ENCODE results near the gene SRP9. TPM values are rescaled to one million over a fixed set of nuclear protein-coding genes. Genes with fewer than 3 reads are reported as not detected.
A peak's percentile ranks its signal among the peaks of the same experiment; 100 is the strongest.

The SRP9 gene, protein sequence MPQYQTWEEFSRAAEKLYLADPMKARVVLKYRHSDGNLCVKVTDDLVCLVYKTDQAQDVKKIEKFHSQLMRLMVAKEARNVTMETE
- total RNA-seq (100 to 1,000 TPM; 339 TPM), polyA plus RNA-seq (293 TPM)

DNA sequence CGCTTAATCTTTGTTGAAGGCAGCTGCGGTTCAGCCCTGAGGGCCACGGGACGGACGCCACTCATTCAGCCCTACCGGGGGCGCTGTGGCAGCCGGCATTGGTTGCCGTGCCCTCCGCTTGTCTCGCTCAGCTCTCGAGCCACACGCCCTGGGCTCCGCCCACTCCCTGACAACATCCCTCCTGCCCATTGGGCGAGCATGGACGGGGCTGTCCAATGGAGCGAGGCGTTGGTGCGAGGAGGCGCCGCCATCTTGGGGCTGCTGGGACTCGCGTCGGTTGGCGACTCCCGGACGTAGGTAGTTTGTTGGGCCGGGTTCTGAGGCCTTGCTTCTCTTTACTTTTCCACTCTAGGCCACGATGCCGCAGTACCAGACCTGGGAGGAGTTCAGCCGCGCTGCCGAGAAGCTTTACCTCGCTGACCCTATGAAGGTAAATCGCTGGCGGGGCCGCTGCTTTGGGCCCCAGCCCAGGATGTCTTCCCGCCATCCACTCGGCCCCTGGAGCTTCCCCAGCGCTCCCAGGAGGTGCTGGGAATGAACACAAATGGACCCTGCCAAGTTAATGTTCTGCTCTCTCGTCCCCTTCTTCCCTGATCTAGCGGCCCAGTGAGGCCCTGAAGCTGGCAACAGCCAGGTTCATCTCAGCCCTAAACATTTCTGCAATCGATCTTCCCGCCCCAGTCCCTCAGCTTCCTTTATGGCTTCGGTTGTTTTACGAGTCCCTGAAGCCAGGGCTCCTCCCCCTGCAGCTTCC, at the start of gene SRP9:
TSS of gene SRP9 (plus strand) at position 244 of the 754 bp plus-strand sequence. CDS start at position 359, 115 bp downstream.
- Histone ChIP-seq H3K36me3 (ENCODE audit: insufficient read depth, low read length) (no peaks in the 10 kb centered on the region), H3K9me3 (ENCODE audit: low read length) (no peaks in the 10 kb centered on the region), H3K4me3 (ENCODE audit: low read length) (peak within 1 kb of the TSS; percentile 95), H3K27ac (ENCODE audit: low read depth, low read length) (peak within 1 kb of the TSS; percentile 99), H3K27me3 (ENCODE audit: insufficient read depth, low read length, poor library complexity, severe bottlenecking) (no peaks in the 10 kb centered on the region), H3K4me1 (ENCODE audit: insufficient read depth, low read length) (peaks cover 50% of the 10 kb centered on the region)
- no peak within 1 kb of the TSS for H3K4me3 Mint-ChIP-seq
- peaks cover 34 to 49% (median 35%) of the 10 kb centered on the region in 3 donors for H3K4me1 Mint-ChIP-seq
- no peaks in the 10 kb centered on the region for H3K27me3 Mint-ChIP-seq
- CTCF ChIA-PET = interaction anchor here (0.6 to 3.1 kb wide), 38 partner anchors 9 to 631 kb away, joined by 3 to 23 read pairs (median 4); partner anchors contain the start of genes EPHX1, LEFTY1, PARP1 and PYCR2
- peak; percentile 98 to 99 (median 99) for DNase-seq
- H3K27ac Mint-ChIP-seq = no peak within 1 kb of the TSS
- POLR2A ChIA-PET = interaction anchor here (0.7 to 3.4 kb wide), 22 partner anchors 9 to 349 kb away, joined by 3 to 32 read pairs (median 4); partner anchors contain the start of genes H3-3A, LBR, PYCR2 and SDE2
- H3K9me3 Mint-ChIP-seq = no peaks in the 10 kb centered on the region
- peaks cover 0 to 28% (median 2%) of the 10 kb centered on the region in 3 donors for H3K36me3 Mint-ChIP-seq

- Mint-ChIP-seq H3K4me3 (no peak overlapping the region), H3K27me3 (peaks cover 2 to 4% of the 10 kb centered on the region in 2 donors), H3K4me1 (no peaks in the 10 kb centered on the region), H3K36me3 (no peaks in the 10 kb centered on the region), H3K27ac (no peak overlapping the region), H3K9me3 (no peaks in the 10 kb centered on the region)
- no peak overlapping the region for H3K4me3 ChIP-seq (ENCODE audit: low read length)
- H3K36me3 ChIP-seq (ENCODE audit: insufficient read depth, low read length) = no peaks in the 10 kb centered on the region
- no peaks in the 10 kb centered on the region for H3K9me3 ChIP-seq (ENCODE audit: low read length)
- CTCF ChIA-PET = no interaction called here
- no peak overlapping the region for H3K27ac ChIP-seq (ENCODE audit: low read depth, low read length)
- H3K27me3 ChIP-seq (ENCODE audit: insufficient read depth, low read length, poor library complexity, severe bottlenecking) = no peaks in the 10 kb centered on the region
- H3K4me1 ChIP-seq (ENCODE audit: insufficient read depth, low read length) = no peaks in the 10 kb centered on the region
- no peak for DNase-seq
- POLR2A ChIA-PET = no interaction called here
These were observed 46.1 kb upstream of the SRP9 start for GRCh38 chr1:225731491-225731890.

DNA sequence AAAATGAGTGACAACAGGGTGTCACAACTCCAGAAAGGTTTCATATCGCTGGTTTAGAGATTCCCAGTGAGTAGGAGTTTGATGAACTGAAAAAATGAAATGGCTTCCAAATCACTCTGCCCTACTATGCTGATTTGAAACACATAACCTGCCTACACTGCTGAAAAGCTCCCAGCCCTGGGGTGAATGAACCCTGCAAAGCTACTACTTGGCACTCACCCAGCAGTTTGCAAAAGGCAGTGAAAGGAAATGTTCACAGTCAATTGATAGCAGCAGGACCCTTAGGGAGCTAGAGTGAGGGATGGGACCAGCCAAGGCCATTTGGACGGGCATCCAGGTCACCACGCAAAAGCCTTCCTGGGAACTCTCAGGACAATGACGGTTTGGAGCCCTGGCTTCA, 44.4 kb upstream of the SRP9 start:
- CTCF ChIA-PET = no interaction called here

DNA sequence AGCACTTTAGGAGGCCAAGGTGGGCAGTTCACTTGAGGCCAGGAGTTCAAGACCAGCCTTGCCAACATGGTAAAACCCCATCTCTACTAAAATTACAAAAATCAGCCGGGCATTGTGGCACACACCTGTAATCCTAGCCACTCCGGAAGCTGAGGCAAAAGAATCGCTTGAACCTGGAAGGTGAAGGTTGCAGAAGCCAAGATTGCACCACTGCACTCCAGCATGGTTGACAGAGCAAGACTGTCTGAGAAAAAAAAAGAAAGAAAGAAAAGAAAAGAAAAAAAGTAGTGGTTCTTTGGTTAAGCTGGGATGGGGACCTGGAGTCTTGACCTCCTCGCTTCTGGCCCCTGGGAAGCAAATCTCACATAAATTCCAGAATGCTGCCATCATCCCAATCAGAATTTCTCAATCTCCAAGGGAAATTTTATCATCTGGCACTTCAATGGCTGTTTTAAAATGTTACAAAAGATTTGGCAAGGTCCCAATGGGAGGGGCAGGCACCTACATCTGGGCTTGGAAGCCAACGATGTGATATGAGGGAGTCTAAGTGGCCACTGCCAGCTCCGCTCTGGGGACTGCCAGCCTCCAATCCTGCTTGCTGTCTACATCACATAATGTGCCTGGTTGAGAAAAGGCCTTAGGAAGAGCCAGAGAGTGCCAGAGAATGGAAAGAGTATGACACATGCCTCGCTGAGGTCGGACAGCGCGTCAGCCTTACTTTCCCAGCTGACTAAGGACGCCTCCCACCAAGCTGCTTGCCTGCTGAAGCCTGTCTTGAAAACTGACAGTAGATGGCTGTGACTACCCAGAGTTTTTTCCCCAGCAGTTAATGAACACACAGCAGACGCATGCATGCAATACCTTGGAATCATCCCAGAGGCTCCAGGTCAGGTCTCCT, 42.1 kb upstream of the SRP9 start:
- Histone ChIP-seq H3K36me3 (ENCODE audit: insufficient read depth, low read length) (no peaks in the 10 kb centered on the region), H3K4me3 (ENCODE audit: low read length) (no peak overlapping the region), H3K4me1 (ENCODE audit: insufficient read depth, low read length) (no peaks in the 10 kb centered on the region), H3K9me3 (ENCODE audit: low read length) (no peaks in the 10 kb centered on the region), H3K27ac (ENCODE audit: low read depth, low read length) (no peak overlapping the region), H3K27me3 (ENCODE audit: insufficient read depth, low read length, poor library complexity, severe bottlenecking) (no peaks in the 10 kb centered on the region)
- ChIA-PET CTCF (no interaction called here), POLR2A (no interaction called here)
- Mint-ChIP-seq H3K4me3 (no peak overlapping the region), H3K27me3 (peaks cover 7% of the 10 kb centered on the region in 2 donors), H3K4me1 (no peaks in the 10 kb centered on the region), H3K36me3 (no peaks in the 10 kb centered on the region), H3K9me3 (no peaks in the 10 kb centered on the region), H3K27ac (peak overlapping the region in 1 of 8 donors; percentile 10)
- DNase-seq = no peak

More for the DNA sequence above, 44.4 kb upstream of the SRP9 start:
- Histone ChIP-seq H3K27me3 (ENCODE audit: insufficient read depth, low read length, poor library complexity, severe bottlenecking) (no peaks in the 10 kb centered on the region), H3K27ac (ENCODE audit: low read depth, low read length) (no peak overlapping the region), H3K9me3 (ENCODE audit: low read length) (no peaks in the 10 kb centered on the region), H3K4me1 (ENCODE audit: insufficient read depth, low read length) (no peaks in the 10 kb centered on the region), H3K36me3 (ENCODE audit: insufficient read depth, low read length) (no peaks in the 10 kb centered on the region), H3K4me3 (ENCODE audit: low read length) (no peak overlapping the region)
- Mint-ChIP-seq H3K4me1 (no peaks in the 10 kb centered on the region), H3K27ac (no peak overlapping the region), H3K9me3 (no peaks in the 10 kb centered on the region), H3K36me3 (no peaks in the 10 kb centered on the region), H3K27me3 (peaks cover 2% of the 10 kb centered on the region in 2 donors), H3K4me3 (no peak overlapping the region)
- no peak for DNase-seq
- POLR2A ChIA-PET = no interaction called here

- no peak for DNase-seq
- no peaks in the 10 kb centered on the region for H3K36me3 Mint-ChIP-seq
- H3K27ac Mint-ChIP-seq = no peak overlapping the region
- peaks cover 7% of the 10 kb centered on the region in 2 donors for H3K27me3 Mint-ChIP-seq
- Histone ChIP-seq H3K9me3 (ENCODE audit: low read length) (no peaks in the 10 kb centered on the region), H3K4me3 (ENCODE audit: low read length) (no peak overlapping the region), H3K36me3 (ENCODE audit: insufficient read depth, low read length) (no peaks in the 10 kb centered on the region), H3K27ac (ENCODE audit: low read depth, low read length) (no peak overlapping the region), H3K27me3 (ENCODE audit: insufficient read depth, low read length, poor library complexity, severe bottlenecking) (no peaks in the 10 kb centered on the region), H3K4me1 (ENCODE audit: insufficient read depth, low read length) (no peaks in the 10 kb centered on the region)
- H3K9me3 Mint-ChIP-seq = no peaks in the 10 kb centered on the region
- H3K4me3 Mint-ChIP-seq = no peak overlapping the region
- no peaks in the 10 kb centered on the region for H3K4me1 Mint-ChIP-seq
- ChIA-PET POLR2A (no interaction called here), CTCF (no interaction called here)
These were observed 41.1 kb upstream of the SRP9 start for GRCh38 chr1:225736437-225737098.

GRCh38 chr1:225737161-225737560, 40.5 kb upstream of the SRP9 start:
- Histone ChIP-seq H3K4me3 (ENCODE audit: low read length) (no peak overlapping the region), H3K4me1 (ENCODE audit: insufficient read depth, low read length) (no peaks in the 10 kb centered on the region), H3K36me3 (ENCODE audit: insufficient read depth, low read length) (no peaks in the 10 kb centered on the region), H3K27me3 (ENCODE audit: insufficient read depth, low read length, poor library complexity, severe bottlenecking) (no peaks in the 10 kb centered on the region), H3K9me3 (ENCODE audit: low read length) (no peaks in the 10 kb centered on the region), H3K27ac (ENCODE audit: low read depth, low read length) (no peak overlapping the region)
- Mint-ChIP-seq H3K36me3 (no peaks in the 10 kb centered on the region), H3K4me3 (no peak overlapping the region), H3K27ac (no peak overlapping the region), H3K9me3 (no peaks in the 10 kb centered on the region), H3K27me3 (peaks cover 7% of the 10 kb centered on the region in 2 donors), H3K4me1 (no peaks in the 10 kb centered on the region)
- no peak for DNase-seq
- ChIA-PET CTCF (interaction anchor here (0.5 kb wide), 1 partner anchor 159 kb away, joined by 3 read pairs; no protein-coding TSS in a partner anchor), POLR2A (no interaction called here)

- no peaks in the 10 kb centered on the region for H3K4me1 Mint-ChIP-seq
These were observed 39.8 kb upstream of the SRP9 start for GRCh38 chr1:225737866-225738265.

More at GRCh38 chr1:225737866-225738265, 39.8 kb upstream of the SRP9 start:
- no peaks in the 10 kb centered on the region for H3K4me1 ChIP-seq (ENCODE audit: insufficient read depth, low read length)
- ChIA-PET CTCF (no interaction called here), POLR2A (no interaction called here)
- no peaks in the 10 kb centered on the region for H3K27me3 ChIP-seq (ENCODE audit: insufficient read depth, low read length, poor library complexity, severe bottlenecking)
- H3K9me3 ChIP-seq (ENCODE audit: low read length) = no peaks in the 10 kb centered on the region
- H3K27ac ChIP-seq (ENCODE audit: low read depth, low read length) = no peak overlapping the region
- DNase-seq = no peak
- no peak overlapping the region for H3K27ac Mint-ChIP-seq
- peaks cover 5 to 7% of the 10 kb centered on the region in 2 donors for H3K27me3 Mint-ChIP-seq
- no peak overlapping the region for H3K4me3 ChIP-seq (ENCODE audit: low read length)
- no peaks in the 10 kb centered on the region for H3K36me3 Mint-ChIP-seq
- H3K4me3 Mint-ChIP-seq = no peak overlapping the region
- H3K36me3 ChIP-seq (ENCODE audit: insufficient read depth, low read length) = no peaks in the 10 kb centered on the region
- H3K9me3 Mint-ChIP-seq = no peaks in the 10 kb centered on the region

Measured in CD8-positive, alpha-beta memory T cell (primary cell).